Airway epithelial cell (primary cell): Measurements from ENCODE around the gene MRGPRX3. TPM values are rescaled to one million over a fixed set of nuclear protein-coding genes. Genes with fewer than 3 reads are reported as not detected.

Experiments used
- total RNA-seq: library from RNA; depleted of rRNA; stranded (reverse); fragments of >200 nt; gene quantifications from 2 replicates; pipeline ENCODE4 v1.2.3, GENCODE V29; 2015

MRGPRX3 gene
- total RNA-seq = 0.21 TPM in 1 of 2 replicates, not detected in the other

DNA sequence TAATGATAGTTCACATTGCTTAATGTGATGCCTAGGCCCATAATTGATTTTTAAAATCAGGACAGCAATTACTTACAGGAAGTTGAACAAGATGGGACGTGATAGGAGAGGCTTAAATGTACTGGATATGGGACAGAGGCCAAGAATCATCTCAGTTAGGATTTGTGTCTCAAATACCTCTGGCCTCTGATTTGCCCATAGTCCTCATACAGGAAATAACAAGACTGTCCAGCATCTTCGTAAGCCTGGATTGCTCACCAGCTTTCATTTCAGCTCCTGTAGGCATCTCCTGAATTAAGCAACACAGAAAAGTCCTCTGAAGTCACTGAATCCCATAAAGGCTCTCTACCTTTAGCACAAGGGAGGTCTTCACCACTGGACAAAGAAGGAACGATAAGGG, at the start of gene MRGPRX3:
MRGPRX3 (plus strand) TSS at position 231 of the 400 bp plus-strand sequence. CDS start 4,632 bp downstream, outside the sequence.

DNA sequence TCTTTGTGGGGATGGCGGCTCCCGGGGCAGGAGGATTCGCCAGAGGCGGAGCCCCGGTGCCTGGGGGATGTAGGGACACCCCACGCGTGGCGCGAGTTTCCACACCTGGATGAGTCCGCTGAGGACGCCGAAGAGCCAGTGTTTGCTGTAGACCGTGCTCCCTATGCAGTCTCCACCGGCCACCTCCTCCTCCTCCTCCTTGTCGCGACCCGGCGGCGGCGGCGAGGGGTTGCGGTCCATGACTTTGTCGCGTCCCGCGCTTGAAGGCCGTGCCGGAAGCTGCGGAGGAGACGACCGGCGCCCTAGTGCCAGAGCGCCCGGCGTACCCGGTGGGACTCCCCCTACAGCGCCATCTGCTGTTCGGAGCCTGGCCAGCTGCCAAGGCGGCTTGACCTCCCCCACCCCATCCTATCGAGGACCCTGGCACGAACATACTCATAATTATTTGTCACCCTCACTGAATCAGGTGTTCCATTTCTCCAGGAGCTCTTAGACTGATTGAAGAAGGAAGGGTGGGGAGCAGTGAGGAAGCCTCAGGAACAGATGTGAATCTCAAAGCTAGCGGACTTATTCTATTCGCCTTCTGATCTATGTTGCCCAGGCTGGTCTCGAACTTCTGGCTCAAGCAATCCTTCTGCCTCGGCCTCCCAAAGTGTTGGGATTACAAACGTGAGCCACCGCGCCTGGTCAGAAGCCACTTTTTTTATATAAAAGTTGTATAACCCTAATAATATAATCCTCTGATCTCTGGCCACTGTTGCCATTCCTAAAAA, 26.4 kb upstream of the MRGPRX3 start, which contains the start of gene SAAL1:
SAAL1 (minus strand) TSS at position 281 of the 773 bp plus-strand sequence; CDS start at position 240, 41 bp downstream.

DNA sequence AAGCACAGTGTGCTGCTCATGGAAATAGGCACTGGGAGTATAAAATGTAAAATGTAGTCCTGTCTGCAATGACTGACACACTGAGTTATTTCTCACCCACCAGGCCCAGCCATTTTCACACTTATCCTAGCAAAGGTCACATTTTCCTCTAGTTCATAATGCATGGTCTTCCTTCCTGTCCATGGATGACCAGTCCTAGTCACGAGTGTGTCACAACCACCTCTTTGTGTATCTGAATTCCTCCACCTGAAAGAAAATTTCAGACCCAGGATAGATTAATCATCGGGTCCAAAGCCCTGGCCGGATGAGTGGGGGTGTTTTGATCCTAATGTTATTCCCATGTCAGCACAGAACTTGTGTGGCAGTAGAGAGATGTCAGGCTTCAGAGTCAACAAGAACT, 40.3 kb downstream of the MRGPRX3 start, which contains the start of gene MRGPRX4:
MRGPRX4 (plus strand) TSS at position 172 of the 400 bp plus-strand sequence. CDS start 420 bp downstream, outside the sequence.

Other genes with a start within 250 kb of the MRGPRX3 start
- gene SERGEF, start 119.5 kb upstream of the MRGPRX3 start, total RNA-seq = 16.6 and 17.3 TPM in 2 replicates
- under 0.01 and 0.05 TPM in 2 replicates for gene TPH1, start 86.3 kb upstream of the MRGPRX3 start, total RNA-seq
- 19.1 and 21.6 TPM in 2 replicates for gene SAAL1, start 26.5 kb upstream of the MRGPRX3 start, total RNA-seq
- gene MRGPRX4, start 40.3 kb downstream of the MRGPRX3 start, total RNA-seq = not detected in 2 replicates
- gene SAA4, start 104.2 kb downstream of the MRGPRX3 start, total RNA-seq = 0.42 and 0.56 TPM in 2 replicates
- 4.7 and 11.7 TPM in 2 replicates for gene SAA2, start 116.1 kb downstream of the MRGPRX3 start, total RNA-seq
- gene SAA1, start 133.7 kb downstream of the MRGPRX3 start, total RNA-seq = 11.6 and 21.5 TPM in 2 replicates
- gene HPS5, start 189.6 kb downstream of the MRGPRX3 start, total RNA-seq = 17.8 and 21.0 TPM in 2 replicates
- 30.8 and 45.2 TPM in 2 replicates for gene GTF2H1, start 190.0 kb downstream of the MRGPRX3 start, total RNA-seq